Measurements from ENCODE around the gene NFIB. TPM values are rescaled to one million over a fixed set of nuclear protein-coding genes. Genes with fewer than 3 reads are reported as not detected.

The NFIB gene
- total and polyA plus RNA-seq, 2 of the 13 experiments (the other 11 are each of a cell fraction or from before 2014, with no cell fraction given), result 0.98 to 4.6 TPM

DNA sequence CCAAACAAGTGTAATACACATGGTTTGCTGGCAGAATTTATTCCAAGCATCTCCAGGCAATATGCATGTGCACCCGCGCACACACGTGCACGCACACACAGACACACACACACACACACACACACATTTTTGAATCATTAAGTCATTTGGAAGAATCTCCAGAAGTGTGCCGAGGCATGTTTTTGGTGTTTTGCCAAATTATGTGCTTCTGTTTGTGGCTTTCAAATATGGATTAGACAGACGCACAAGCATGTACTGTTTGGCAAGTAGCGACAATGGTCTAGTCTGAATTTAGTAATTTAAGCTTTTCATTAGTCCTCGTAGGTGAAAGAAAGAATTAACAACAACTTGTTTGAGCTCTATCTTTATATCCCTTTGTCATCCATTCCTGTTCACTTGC is 36.7 kb downstream of the NFIB start:
- H3K9ac ChIP-seq (ENCODE audit: insufficient read depth, low read depth, low read length), result no peak overlapping the region
- H2AFZ ChIP-seq (ENCODE audit: low read length), result no peak overlapping the region
- intact Hi-C loops (cut with micrococcal nuclease; ENCODE audit: unreplicated experiment) (no loop called here), in situ Hi-C loops (cut with HindIII; ENCODE audit: extremely low pct_ligation_motif_present, low pct_unique_long_range_greater_than_20kb) (loop anchor here (25.0 kb wide), 1 partner anchor 110 kb away; no protein-coding TSS in a partner anchor)
- no peak overlapping the region for H3K27ac ChIP-seq (ENCODE audit: extremely low read length, insufficient read depth, low read length)
- H3K4me2 ChIP-seq (ENCODE audit: low read depth, low read length), result no peak overlapping the region
- no peaks in the 10 kb centered on the region for H3K9me3 ChIP-seq (ENCODE audit: low read length)
- ChIA-PET POLR2A (no interaction called here), CTCF (ENCODE audit: low intra/inter-chr PET ratio, low total read pairs) (no interaction called here)
- WGBS (ENCODE audit: low lambda C conversion rate), result 62% methylated on average over 8 of the region's 8 CpGs
- no peak for FAIRE-seq
- no peak overlapping the region for H3K4me3 ChIP-seq (replicated peaks in 1 of 3; ENCODE audit: insufficient read depth in 1 of 3, low read depth in 2 of 3, low read length in 3 of 3)
- H3K36me3 ChIP-seq (replicated peaks in 1 of 2; ENCODE audit: control insufficient read depth in 1 of 2, insufficient read depth in 2 of 2, low read length in 2 of 2), result no peaks in the 10 kb centered on the region
- no peaks in the 10 kb centered on the region for H4K20me1 ChIP-seq (ENCODE audit: insufficient read depth, low read length)
- no peaks in the 10 kb centered on the region for H3K79me2 ChIP-seq (ENCODE audit: insufficient read depth, low read length)
- DNase-seq (ENCODE audit: low spot score), result no peak
- H3K27me3 ChIP-seq (ENCODE audit: control insufficient read depth in 1 of 2, insufficient read depth in 2 of 2, low read length in 2 of 2), result no peaks in the 10 kb centered on the region
- ATAC-seq, result no peak
- H3K4me1 ChIP-seq (ENCODE audit: insufficient read depth, low read length), result peaks cover 17% of the 10 kb centered on the region
- TF ChIP-seq, protein P1, sequence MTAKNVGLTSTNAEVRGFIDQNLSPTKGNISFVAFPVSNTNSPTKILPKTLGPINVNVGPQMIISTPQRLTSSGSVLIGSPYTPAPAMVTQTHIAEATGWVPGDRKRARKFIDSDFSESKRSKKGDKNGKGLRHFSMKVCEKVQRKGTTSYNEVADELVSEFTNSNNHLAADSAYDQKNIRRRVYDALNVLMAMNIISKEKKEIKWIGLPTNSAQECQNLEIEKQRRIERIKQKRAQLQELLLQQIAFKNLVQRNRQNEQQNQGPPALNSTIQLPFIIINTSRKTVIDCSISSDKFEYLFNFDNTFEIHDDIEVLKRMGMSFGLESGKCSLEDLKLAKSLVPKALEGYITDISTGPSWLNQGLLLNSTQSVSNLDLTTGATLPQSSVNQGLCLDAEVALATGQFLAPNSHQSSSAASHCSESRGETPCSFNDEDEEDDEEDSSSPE (CRISPR knock-in tag; IDR thresholded peaks at IDR 0.05), result no peak
- no peak for TF ChIP-seq PHF20 (CRISPR knock-in tag; IDR thresholded peaks at IDR 0.05)
- TF ChIP-seq RBFOX2 (IDR thresholded peaks at IDR 0.05; ENCODE audit: low read depth, low read length), result no peak
- no peak for TF ChIP-seq SRSF1 (optimal IDR thresholded peaks at IDR 0.05; ENCODE audit: low read depth, low read length)
- no peak for TF ChIP-seq ZFY (CRISPR knock-in tag; IDR thresholded peaks at IDR 0.05)
- no peak for TF ChIP-seq ZNF850 (CRISPR knock-in tag; conservative IDR thresholded peaks at IDR 0.05)
- TF ChIP-seq ZNF136 (CRISPR knock-in tag; IDR thresholded peaks at IDR 0.05; ENCODE audit: low read depth), result no peak
- no peak for TF ChIP-seq MBD4 (IDR thresholded peaks at IDR 0.05; ENCODE audit: borderline replicate concordance, low read length)
- no peak for TF ChIP-seq MEIS1 (CRISPR knock-in tag; IDR thresholded peaks at IDR 0.05; ENCODE audit: borderline replicate concordance)
- no peak for TF ChIP-seq ZSCAN25 (CRISPR knock-in tag; IDR thresholded peaks at IDR 0.05)
- TF ChIP-seq ZNF354B (CRISPR knock-in tag; IDR thresholded peaks at IDR 0.05), result no peak
- no peak for TF ChIP-seq EED (CRISPR knock-in tag; IDR thresholded peaks at IDR 0.05)
- TF ChIP-seq ZNF616 (CRISPR knock-in tag; IDR thresholded peaks at IDR 0.05; ENCODE audit: low read depth), result no peak
- BruUV-seq (replicated peaks), result no TSS peak

All from HepG2 (cell line).